IPS DF 6.9 (cell line): ENCODE data around the gene SLC27A5.
A peak's percentile ranks its signal among the peaks of the same experiment; 100 is the strongest.
"Not testable (repeated sequence)": the region's sequence is repeated elsewhere in the genome, so short reads cannot be mapped to it uniquely, and the experiment has no call there.

Experiments
- DNase-seq: peaks from one replicate; pipeline ENCODE4 v3.0.0-alpha.2; 2013; ENCODE audit warnings: low read depth, low spot score
- H3K27ac ChIP-seq: one replicate; pipeline ENCODE4 v1.5.1; 2013; ENCODE audit warnings: low read length, control low read depth
- H3K27me3 ChIP-seq: 2 replicates; pipeline ENCODE4 v1.6.1; 2013; ENCODE audit warnings: mild to moderate bottlenecking, low read length; ENCODE audit not compliant: control insufficient read depth, insufficient read depth
- H3K36me3 ChIP-seq: 2 replicates; pipeline ENCODE4 v1.6.1; 2013; ENCODE audit warnings: low read length; ENCODE audit not compliant: control insufficient read depth, insufficient read depth
- H3K4me1 ChIP-seq: 2 replicates; pipeline ENCODE4 v1.6.1; 2013; ENCODE audit warnings: low read length; ENCODE audit not compliant: control insufficient read depth, insufficient read depth
- H3K4me3 ChIP-seq: 2 replicates; pipeline ENCODE4 v1.5.1; 2013; ENCODE audit warnings: mild to moderate bottlenecking, low read length
- H3K9me3 ChIP-seq: 2 replicates; pipeline ENCODE4 v1.6.1; 2013; ENCODE audit warnings: low read length, inconsistent platforms; ENCODE audit not compliant: control insufficient read depth, insufficient read depth
- WGBS: extraction: QIAGEN DNeasy Blood & Tissue Kit; methylation state at CpG from one replicate; pipeline ENCODE4 v1.1.7; 2013; ENCODE audit warnings: mixed read lengths, missing lambda C conversion rate; ENCODE audit not compliant: insufficient read length, insufficient coverage; 5-methylcytosine and 5-hydroxymethylcytosine counted together

The SLC27A5 gene

GRCh38 chr19:58474997-58475713, 36.6 kb downstream of the SLC27A5 start:
- Histone ChIP-seq H3K9me3 (no peaks in the 10 kb centered on the region), H3K4me1 (peaks cover 3% of the 10 kb centered on the region; the same call in 1 of the 2 replicates), H3K27me3 (no peaks in the 10 kb centered on the region), H3K36me3 (peaks cover 7% of the 10 kb centered on the region), H3K27ac (no peak overlapping the region), H3K4me3 (peak overlapping the region; percentile 53; the same call in 1 of the 2 replicates)
- DNase-seq: no peak
- no CpG with 5 or more reads among the region's 27 CpGs for WGBS

GRCh38 chr19:58474291-58474996, 37.3 kb downstream of the SLC27A5 start:
- no peak overlapping the region for H3K27ac ChIP-seq
- DNase-seq: no peak
- peaks cover 9% of the 10 kb centered on the region for H3K36me3 ChIP-seq
- H3K9me3 ChIP-seq: no peaks in the 10 kb centered on the region
- no CpG with 5 or more reads among the region's 12 CpGs for WGBS
- no peak overlapping the region for H3K4me3 ChIP-seq
- H3K27me3 ChIP-seq: no peaks in the 10 kb centered on the region
- H3K4me1 ChIP-seq: peaks cover 3% of the 10 kb centered on the region; the same call in 1 of the 2 replicates

GRCh38 chr19:58473775-58474174, 38.0 kb downstream of the SLC27A5 start:
- H3K4me3 ChIP-seq: no peak overlapping the region
- H3K36me3 ChIP-seq: peaks cover 12% of the 10 kb centered on the region
- peaks cover 3% of the 10 kb centered on the region; the same call in 1 of the 2 replicates for H3K4me1 ChIP-seq
- H3K9me3 ChIP-seq: no peaks in the 10 kb centered on the region
- H3K27ac ChIP-seq: no peak overlapping the region
- no peaks in the 10 kb centered on the region for H3K27me3 ChIP-seq
- DNase-seq: no peak

- Histone ChIP-seq H3K9me3 (no peaks in the 10 kb centered on the region), H3K4me1 (peaks cover 1% of the 10 kb centered on the region; the same call in 1 of the 2 replicates), H3K27ac (no peak overlapping the region), H3K36me3 (peaks cover 12% of the 10 kb centered on the region), H3K4me3 (no peak overlapping the region), H3K27me3 (no peaks in the 10 kb centered on the region)
- WGBS: no CpG with 5 or more reads among the region's 39 CpGs
- no peak for DNase-seq
Observed at GRCh38 chr19:58471736-58472135, 40.1 kb downstream of the SLC27A5 start.

GRCh38 chr19:58470837-58471543, 40.8 kb downstream of the SLC27A5 start:
- DNase-seq, H3K4me1 ChIP-seq, H3K27me3 ChIP-seq, H3K4me3 ChIP-seq, H3K9me3 ChIP-seq, H3K27ac ChIP-seq: not testable (repeated sequence)
- no CpG with 5 or more reads among the region's 53 CpGs for WGBS
- H3K36me3 ChIP-seq: peaks cover 12% of the 10 kb centered on the region

- WGBS: no CpG with 5 or more reads among the region's 17 CpGs
- Histone ChIP-seq H3K36me3 (peaks cover 12% of the 10 kb centered on the region), H3K27ac (no peak overlapping the region), H3K9me3 (no peaks in the 10 kb centered on the region), H3K4me3 (no peak overlapping the region), H3K4me1 (no peaks in the 10 kb centered on the region), H3K27me3 (no peaks in the 10 kb centered on the region)
- DNase-seq: no peak
Observed at GRCh38 chr19:58469241-58470013, 42.4 kb downstream of the SLC27A5 start.

GRCh38 chr19:58468216-58468839, 43.5 kb downstream of the SLC27A5 start:
- Histone ChIP-seq H3K36me3 (peaks cover 12% of the 10 kb centered on the region), H3K27me3 (no peaks in the 10 kb centered on the region), H3K4me3 (no peak overlapping the region), H3K9me3 (no peaks in the 10 kb centered on the region), H3K4me1 (no peaks in the 10 kb centered on the region), H3K27ac (no peak overlapping the region)
- WGBS: no CpG with 5 or more reads among the region's 5 CpGs
- DNase-seq: no peak

- Histone ChIP-seq H3K27ac (no peak within 1 kb of the TSS), H3K4me1 (no peaks in the 10 kb centered on the region), H3K27me3 (no peaks in the 10 kb centered on the region), H3K4me3 (peak within 1 kb of the TSS; percentile 66), H3K9me3 (no peaks in the 10 kb centered on the region), H3K36me3 (peaks cover 10% of the 10 kb centered on the region)
- WGBS: no CpG with 5 or more reads among the region's 92 CpGs
- peak; percentile 95 for DNase-seq
Observed at GRCh38 chr19:58466760-58467589, 44.8 kb downstream of the SLC27A5 start, which contains the start of gene ZNF324. TSS of gene ZNF324 (plus strand) at chr19:58467080. CDS start at chr19:58469186, 2,106 bp downstream.

- no peaks in the 10 kb centered on the region for H3K27me3 ChIP-seq
- H3K4me3 ChIP-seq: peak overlapping the region; percentile 23; the same call in 1 of the 2 replicates
- no peaks in the 10 kb centered on the region for H3K9me3 ChIP-seq
- no peaks in the 10 kb centered on the region for H3K4me1 ChIP-seq
- DNase-seq: no peak
- H3K27ac ChIP-seq: no peak overlapping the region
- peaks cover 5% of the 10 kb centered on the region; the same call in 1 of the 2 replicates for H3K36me3 ChIP-seq
- WGBS: no CpG with 5 or more reads among the region's 20 CpGs
Observed at GRCh38 chr19:58466089-58466759, 45.6 kb downstream of the SLC27A5 start.
